ENCODE results near the gene ID2.

ID2 gene

GRCh38 chr2:8645176-8645831, 36.6 kb upstream of the ID2 start:
- H3K4me2 ChIP-seq (ENCODE audit: low read length) = no peak overlapping the region
- H3K18ac ChIP-seq (ENCODE audit: low read length) = no peak overlapping the region
- no peak overlapping the region for H3K27ac ChIP-seq (ENCODE audit: low read depth, low read length)
- H3K79me1 ChIP-seq (ENCODE audit: low read length) = no peaks in the 10 kb centered on the region
- no peak overlapping the region for H2BK5ac ChIP-seq (ENCODE audit: low read length)
- no peak overlapping the region for H4K8ac ChIP-seq (ENCODE audit: low read depth, low read length)
- no CpG with 5 or more reads among the region's 51 CpGs for WGBS (ENCODE audit: extremely low coverage, insufficient coverage, low lambda C conversion rate)
- no peak overlapping the region for H3K4ac ChIP-seq (ENCODE audit: low read depth, low read length)
- DNase-seq = no peak
- no peaks in the 10 kb centered on the region for H3K79me2 ChIP-seq (ENCODE audit: control insufficient read depth, insufficient read depth, low read length)
- H3K27me3 ChIP-seq (ENCODE audit: insufficient read depth, low read length, poor library complexity) = no peaks in the 10 kb centered on the region
- no peak overlapping the region for H2BK120ac ChIP-seq (ENCODE audit: low read depth, low read length)
- no peak overlapping the region for H3K4me3 ChIP-seq (ENCODE audit: low read length)
- no peaks in the 10 kb centered on the region for H3K36me3 ChIP-seq (ENCODE audit: control insufficient read depth, insufficient read depth, low read length)
- H2AK5ac ChIP-seq (ENCODE audit: low read length) = no peak overlapping the region
- no peak overlapping the region for H4K5ac ChIP-seq (ENCODE audit: low read length)
- no peak overlapping the region for H3K23ac ChIP-seq (ENCODE audit: low read length)
- H3K4me1 ChIP-seq (ENCODE audit: control insufficient read depth, low read depth, low read length) = no peaks in the 10 kb centered on the region
- no peak overlapping the region for H2BK15ac ChIP-seq (replicated peaks; ENCODE audit: low read depth)
- H3K9ac ChIP-seq (ENCODE audit: low read length) = no peak overlapping the region
- H3K56ac ChIP-seq (ENCODE audit: low read length) = no peak overlapping the region

- Histone ChIP-seq H3K4ac (ENCODE audit: low read depth, low read length) (no peak overlapping the region), H3K36me3 (ENCODE audit: control insufficient read depth, insufficient read depth, low read length) (no peaks in the 10 kb centered on the region), H2BK5ac (ENCODE audit: low read length) (no peak overlapping the region), H3K79me2 (ENCODE audit: control insufficient read depth, insufficient read depth, low read length) (no peaks in the 10 kb centered on the region), H3K23ac (ENCODE audit: low read length) (no peak overlapping the region), H4K8ac (ENCODE audit: low read depth, low read length) (no peak overlapping the region), H3K18ac (ENCODE audit: low read length) (no peak overlapping the region), H2BK120ac (ENCODE audit: low read depth, low read length) (no peak overlapping the region), H3K4me1 (ENCODE audit: control insufficient read depth, low read depth, low read length) (no peaks in the 10 kb centered on the region), H3K9ac (ENCODE audit: low read length) (no peak overlapping the region), H3K27ac (ENCODE audit: low read depth, low read length) (no peak overlapping the region), H3K79me1 (ENCODE audit: low read length) (no peaks in the 10 kb centered on the region), H3K56ac (ENCODE audit: low read length) (no peak overlapping the region), H4K5ac (ENCODE audit: low read length) (no peak overlapping the region), H3K4me3 (ENCODE audit: low read length) (no peak overlapping the region), H3K27me3 (ENCODE audit: insufficient read depth, low read length, poor library complexity) (no peaks in the 10 kb centered on the region), H2AK5ac (ENCODE audit: low read length) (no peak overlapping the region), H2BK15ac (replicated peaks; ENCODE audit: low read depth) (no peak overlapping the region), H3K4me2 (ENCODE audit: low read length) (no peak overlapping the region)
- no CpG with 5 or more reads among the region's 11 CpGs for WGBS (ENCODE audit: extremely low coverage, insufficient coverage, low lambda C conversion rate)
- DNase-seq = no peak
Measured at GRCh38 chr2:8646731-8647461, 35.0 kb upstream of the ID2 start.

DNA sequence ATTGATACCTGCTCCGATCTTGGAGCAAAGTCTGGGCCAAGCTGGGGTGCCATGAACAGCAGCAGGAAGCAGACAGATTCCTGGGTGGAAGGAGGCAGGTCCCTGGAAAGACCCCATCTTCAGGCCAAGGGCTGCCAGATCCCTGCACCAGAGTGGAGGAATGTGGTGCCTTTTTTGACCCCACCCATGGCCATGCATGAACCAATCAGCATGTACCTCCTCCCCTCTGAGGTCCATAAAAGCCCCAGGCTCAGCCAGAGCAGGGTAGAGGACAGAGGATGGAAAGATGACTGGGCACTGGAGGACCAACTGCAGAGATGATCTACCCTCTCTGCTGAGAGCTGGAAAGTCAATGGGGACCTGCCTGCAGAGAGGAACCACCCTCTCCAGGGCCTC, 34.4 kb upstream of the ID2 start:
- no CpG with 5 or more reads among the region's 1 CpG for WGBS (ENCODE audit: extremely low coverage, insufficient coverage, low lambda C conversion rate)
- H3K27ac ChIP-seq (ENCODE audit: low read depth, low read length) = no peak overlapping the region

GRCh38 chr2:8648441-8649213, 33.2 kb upstream of the ID2 start:
- Histone ChIP-seq H2AK5ac (ENCODE audit: low read length) (no peak overlapping the region), H3K4me3 (ENCODE audit: low read length) (no peak overlapping the region), H3K4me1 (ENCODE audit: control insufficient read depth, low read depth, low read length) (no peaks in the 10 kb centered on the region), H3K9ac (ENCODE audit: low read length) (no peak overlapping the region), H3K79me2 (ENCODE audit: control insufficient read depth, insufficient read depth, low read length) (no peaks in the 10 kb centered on the region), H3K4ac (ENCODE audit: low read depth, low read length) (no peak overlapping the region), H4K5ac (ENCODE audit: low read length) (no peak overlapping the region), H2BK15ac (replicated peaks; ENCODE audit: low read depth) (no peak overlapping the region), H3K27ac (ENCODE audit: low read depth, low read length) (no peak overlapping the region), H3K4me2 (ENCODE audit: low read length) (no peak overlapping the region), H2BK120ac (ENCODE audit: low read depth, low read length) (no peak overlapping the region), H3K27me3 (ENCODE audit: insufficient read depth, low read length, poor library complexity) (no peaks in the 10 kb centered on the region), H3K23ac (ENCODE audit: low read length) (no peak overlapping the region), H3K36me3 (ENCODE audit: control insufficient read depth, insufficient read depth, low read length) (no peaks in the 10 kb centered on the region), H2BK5ac (ENCODE audit: low read length) (no peak overlapping the region), H3K18ac (ENCODE audit: low read length) (no peak overlapping the region), H3K56ac (ENCODE audit: low read length) (no peak overlapping the region), H3K79me1 (ENCODE audit: low read length) (no peaks in the 10 kb centered on the region), H4K8ac (ENCODE audit: low read depth, low read length) (no peak overlapping the region)
- no peak for DNase-seq
- no CpG with 5 or more reads among the region's 11 CpGs for WGBS (ENCODE audit: extremely low coverage, insufficient coverage, low lambda C conversion rate)

More for the DNA sequence above, 34.4 kb upstream of the ID2 start:
- Histone ChIP-seq H2BK15ac (replicated peaks; ENCODE audit: low read depth) (no peak overlapping the region), H2AK5ac (ENCODE audit: low read length) (no peak overlapping the region), H4K8ac (ENCODE audit: low read depth, low read length) (no peak overlapping the region), H4K5ac (ENCODE audit: low read length) (no peak overlapping the region), H3K18ac (ENCODE audit: low read length) (no peak overlapping the region), H3K23ac (ENCODE audit: low read length) (no peak overlapping the region), H3K4me3 (ENCODE audit: low read length) (no peak overlapping the region), H3K4ac (ENCODE audit: low read depth, low read length) (no peak overlapping the region), H3K56ac (ENCODE audit: low read length) (no peak overlapping the region), H3K79me1 (ENCODE audit: low read length) (no peaks in the 10 kb centered on the region), H3K4me1 (ENCODE audit: control insufficient read depth, low read depth, low read length) (no peaks in the 10 kb centered on the region), H2BK120ac (ENCODE audit: low read depth, low read length) (no peak overlapping the region), H3K36me3 (ENCODE audit: control insufficient read depth, insufficient read depth, low read length) (no peaks in the 10 kb centered on the region), H3K79me2 (ENCODE audit: control insufficient read depth, insufficient read depth, low read length) (no peaks in the 10 kb centered on the region), H3K27me3 (ENCODE audit: insufficient read depth, low read length, poor library complexity) (no peaks in the 10 kb centered on the region), H3K9ac (ENCODE audit: low read length) (no peak overlapping the region), H2BK5ac (ENCODE audit: low read length) (no peak overlapping the region), H3K4me2 (ENCODE audit: low read length) (no peak overlapping the region)
- DNase-seq = no peak

DNA sequence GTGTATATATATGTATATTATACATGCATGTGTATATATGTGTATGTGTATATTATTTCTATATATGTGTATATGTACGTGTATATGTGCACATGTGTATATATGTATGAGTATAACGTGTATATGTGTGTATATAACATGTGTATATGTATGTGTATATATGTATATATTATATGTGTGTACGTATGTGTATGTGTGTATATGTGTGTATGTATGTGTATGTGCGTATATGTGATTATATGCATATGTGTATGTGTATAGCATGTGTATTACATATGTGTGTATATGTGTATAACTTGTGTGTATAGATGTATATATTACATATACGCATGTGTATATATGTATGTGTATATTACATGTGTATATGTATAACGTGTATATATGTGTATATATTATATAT, 32.1 kb upstream of the ID2 start:
- Histone ChIP-seq H2BK5ac (ENCODE audit: low read length) (no peak overlapping the region), H3K36me3 (ENCODE audit: control insufficient read depth, insufficient read depth, low read length) (no peaks in the 10 kb centered on the region), H3K79me2 (ENCODE audit: control insufficient read depth, insufficient read depth, low read length) (no peaks in the 10 kb centered on the region), H2AK5ac (ENCODE audit: low read length) (no peak overlapping the region), H3K79me1 (ENCODE audit: low read length) (no peaks in the 10 kb centered on the region), H4K8ac (ENCODE audit: low read depth, low read length) (no peak overlapping the region), H3K9ac (ENCODE audit: low read length) (no peak overlapping the region), H2BK15ac (replicated peaks; ENCODE audit: low read depth) (no peak overlapping the region), H3K18ac (ENCODE audit: low read length) (no peak overlapping the region), H4K5ac (ENCODE audit: low read length) (no peak overlapping the region), H3K4ac (ENCODE audit: low read depth, low read length) (no peak overlapping the region), H3K4me2 (ENCODE audit: low read length) (no peak overlapping the region), H3K27me3 (ENCODE audit: insufficient read depth, low read length, poor library complexity) (no peaks in the 10 kb centered on the region), H3K4me1 (ENCODE audit: control insufficient read depth, low read depth, low read length) (no peaks in the 10 kb centered on the region), H3K23ac (ENCODE audit: low read length) (no peak overlapping the region), H2BK120ac (ENCODE audit: low read depth, low read length) (no peak overlapping the region), H3K56ac (ENCODE audit: low read length) (no peak overlapping the region), H3K4me3 (ENCODE audit: low read length) (no peak overlapping the region), H3K27ac (ENCODE audit: low read depth, low read length) (no peak overlapping the region)
- WGBS (ENCODE audit: extremely low coverage, insufficient coverage, low lambda C conversion rate) = 100% methylated on average over 1 of the region's 6 CpGs
- no peak for DNase-seq

Measured in mesendoderm (in vitro differentiated cells).